ENCODE measurements around the gene TMEM252. TPM values are rescaled to one million over a fixed set of nuclear protein-coding genes. Genes with fewer than 3 reads are reported as not detected.

Gene TMEM252
- polyA plus RNA-seq, 1 donor (not counting 4 experiments of a cell fraction or from before 2014, with no cell fraction given) = not detected

- Histone ChIP-seq H3K9me3 (ENCODE audit: control insufficient read depth, low read depth, low read length) (no peaks in the 10 kb centered on the region), H3K9ac (ENCODE audit: control insufficient read depth, extremely low read depth, insufficient read depth, low read length) (no peak overlapping the region), H3K9me1 (ENCODE audit: control insufficient read depth, extremely low read depth, insufficient read depth, low read length) (no peaks in the 10 kb centered on the region), H3K36me3 (ENCODE audit: control insufficient read depth in 2 of 2, extremely low read depth in 1 of 2, insufficient read depth in 2 of 2, low read length in 2 of 2) (no peaks in the 10 kb centered on the region), H3K4me3 (ENCODE audit: control insufficient read depth in 2 of 3, extremely low read depth in 1 of 3, insufficient read depth in 2 of 3, low read depth in 1 of 3, low read length in 3 of 3) (no peak overlapping the region), H4K20me1 (ENCODE audit: control insufficient read depth, extremely low read depth, insufficient read depth, low read length) (no peaks in the 10 kb centered on the region), H3K27ac (ENCODE audit: control insufficient read depth, insufficient read depth, low read length) (no peak overlapping the region), H3K79me2 (ENCODE audit: control insufficient read depth, insufficient read depth, low read length) (no peaks in the 10 kb centered on the region), H3K4me2 (ENCODE audit: control insufficient read depth, extremely low read depth, insufficient read depth, low read depth, low read length) (no peak overlapping the region), H2AFZ (ENCODE audit: control insufficient read depth, low read length) (no peak overlapping the region), H3K4me1 (ENCODE audit: control insufficient read depth, extremely low read depth, insufficient read depth, low read length) (no peaks in the 10 kb centered on the region), H3K27me3 (ENCODE audit: control insufficient read depth, extremely low read depth, insufficient read depth, low read length) (no peaks in the 10 kb centered on the region)
- TF ChIP-seq EZH2 (IDR thresholded peaks at IDR 0.05; ENCODE audit: low read length) = no peak
- TF ChIP-seq, protein P1, sequence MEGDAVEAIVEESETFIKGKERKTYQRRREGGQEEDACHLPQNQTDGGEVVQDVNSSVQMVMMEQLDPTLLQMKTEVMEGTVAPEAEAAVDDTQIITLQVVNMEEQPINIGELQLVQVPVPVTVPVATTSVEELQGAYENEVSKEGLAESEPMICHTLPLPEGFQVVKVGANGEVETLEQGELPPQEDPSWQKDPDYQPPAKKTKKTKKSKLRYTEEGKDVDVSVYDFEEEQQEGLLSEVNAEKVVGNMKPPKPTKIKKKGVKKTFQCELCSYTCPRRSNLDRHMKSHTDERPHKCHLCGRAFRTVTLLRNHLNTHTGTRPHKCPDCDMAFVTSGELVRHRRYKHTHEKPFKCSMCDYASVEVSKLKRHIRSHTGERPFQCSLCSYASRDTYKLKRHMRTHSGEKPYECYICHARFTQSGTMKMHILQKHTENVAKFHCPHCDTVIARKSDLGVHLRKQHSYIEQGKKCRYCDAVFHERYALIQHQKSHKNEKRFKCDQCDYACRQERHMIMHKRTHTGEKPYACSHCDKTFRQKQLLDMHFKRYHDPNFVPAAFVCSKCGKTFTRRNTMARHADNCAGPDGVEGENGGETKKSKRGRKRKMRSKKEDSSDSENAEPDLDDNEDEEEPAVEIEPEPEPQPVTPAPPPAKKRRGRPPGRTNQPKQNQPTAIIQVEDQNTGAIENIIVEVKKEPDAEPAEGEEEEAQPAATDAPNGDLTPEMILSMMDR (optimal IDR thresholded peaks at IDR 0.05 in 1 of 3, IDR thresholded peaks at IDR 0.05 in 1 of 3, conservative IDR thresholded peaks at IDR 0.05 in 1 of 3; ENCODE audit: extremely low read depth in 1 of 3, insufficient read depth in 2 of 3, low read length in 3 of 3) = no peak
- FAIRE-seq (no peak), DNase-seq (ENCODE audit: low read depth, low spot score) (no peak)
- dilution Hi-C loops (cut with MboI; ENCODE audit: extremely low pct_ligation_motif_present, low sequenced_read_pairs) = no loop called here
These were observed 6.1 kb upstream of the TMEM252 start for GRCh38 chr9:68546596-68547390.

DNA sequence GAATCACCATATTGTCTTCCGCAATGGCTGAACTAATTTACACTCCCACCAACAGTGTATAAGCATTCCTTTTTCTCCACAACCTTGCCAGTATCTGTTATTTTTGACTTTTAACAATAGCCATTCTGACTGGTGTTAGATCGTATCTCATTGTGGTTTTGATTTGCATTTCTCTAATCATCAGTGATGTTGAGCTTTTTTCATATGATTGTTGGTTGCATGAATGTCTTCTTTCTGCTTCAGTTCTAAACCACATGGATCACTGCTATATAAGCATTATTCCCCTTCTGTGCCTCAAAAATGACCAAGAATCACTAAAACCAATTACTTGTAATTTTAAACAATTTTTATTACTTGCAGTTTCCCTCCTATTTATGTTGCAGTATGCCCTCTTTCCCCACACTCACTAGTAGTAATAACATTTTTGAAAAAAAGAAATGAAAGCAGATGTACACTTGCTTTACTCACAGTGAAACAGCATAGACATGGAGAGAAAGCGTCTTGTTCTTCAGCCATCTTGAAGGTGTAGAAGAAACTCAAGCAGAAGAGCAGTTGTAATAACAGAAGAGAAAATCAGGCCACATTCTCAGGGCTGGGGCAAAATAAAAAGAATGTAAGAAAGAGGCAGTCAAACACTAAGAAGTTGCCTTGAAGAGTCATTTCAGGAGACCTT lies 4.5 kb upstream of the TMEM252 start:
- dilution Hi-C loops (cut with MboI; ENCODE audit: extremely low pct_ligation_motif_present, low sequenced_read_pairs) = no loop called here

More for the DNA sequence above, 4.5 kb upstream of the TMEM252 start:
- H3K9ac ChIP-seq (ENCODE audit: control insufficient read depth, extremely low read depth, insufficient read depth, low read length) = no peak overlapping the region
- no peaks in the 10 kb centered on the region for H3K4me1 ChIP-seq (ENCODE audit: control insufficient read depth, extremely low read depth, insufficient read depth, low read length)
- H3K27ac ChIP-seq (ENCODE audit: control insufficient read depth, insufficient read depth, low read length) = no peak overlapping the region
- no peaks in the 10 kb centered on the region for H4K20me1 ChIP-seq (ENCODE audit: control insufficient read depth, extremely low read depth, insufficient read depth, low read length)
- DNase-seq (ENCODE audit: low read depth, low spot score) (no peak), FAIRE-seq (no peak)
- no peak overlapping the region for H2AFZ ChIP-seq (ENCODE audit: control insufficient read depth, low read length)
- H3K79me2 ChIP-seq (ENCODE audit: control insufficient read depth, insufficient read depth, low read length) = no peaks in the 10 kb centered on the region
- H3K4me3 ChIP-seq (ENCODE audit: control insufficient read depth in 2 of 3, extremely low read depth in 1 of 3, insufficient read depth in 2 of 3, low read depth in 1 of 3, low read length in 3 of 3) = no peak overlapping the region
- no peaks in the 10 kb centered on the region for H3K36me3 ChIP-seq (ENCODE audit: control insufficient read depth in 2 of 2, extremely low read depth in 1 of 2, insufficient read depth in 2 of 2, low read length in 2 of 2)
- TF ChIP-seq EZH2 (IDR thresholded peaks at IDR 0.05; ENCODE audit: low read length) = no peak
- TF ChIP-seq, protein P1 (optimal IDR thresholded peaks at IDR 0.05 in 1 of 3, IDR thresholded peaks at IDR 0.05 in 1 of 3, conservative IDR thresholded peaks at IDR 0.05 in 1 of 3; ENCODE audit: extremely low read depth in 1 of 3, insufficient read depth in 2 of 3, low read length in 3 of 3) = no peak
- no peaks in the 10 kb centered on the region for H3K27me3 ChIP-seq (ENCODE audit: control insufficient read depth, extremely low read depth, insufficient read depth, low read length)
- no peak overlapping the region for H3K4me2 ChIP-seq (ENCODE audit: control insufficient read depth, extremely low read depth, insufficient read depth, low read depth, low read length)
- H3K9me1 ChIP-seq (ENCODE audit: control insufficient read depth, extremely low read depth, insufficient read depth, low read length) = no peaks in the 10 kb centered on the region
- H3K9me3 ChIP-seq (ENCODE audit: control insufficient read depth, low read depth, low read length) = no peaks in the 10 kb centered on the region
